ENCODE measurements around the gene CNTNAP2. TPM values are rescaled to one million over a fixed set of nuclear protein-coding genes. Genes with fewer than 3 reads are reported as not detected.

CNTNAP2 gene
- total RNA-seq, 4 donors from 2014 or later, result 0.91 to 16.0 TPM; not detected in 2

- DNase-seq, result no peak
- no peaks in the 10 kb centered on the region for H3K4me1 ChIP-seq
- no peaks in the 10 kb centered on the region for H3K36me3 ChIP-seq
- H3K9me3 ChIP-seq, result no peaks in the 10 kb centered on the region
- no peak for TF ChIP-seq POLR2A (IDR thresholded peaks at IDR 0.05)
- no peak for TF ChIP-seq CTCF (IDR thresholded peaks at IDR 0.05)
- no peak overlapping the region for H3K27ac ChIP-seq
- H3K27me3 ChIP-seq, result no peaks in the 10 kb centered on the region
- intact Hi-C loops (cut with DNase I; ENCODE audit: low total_unique reads), result no loop called here
- no peak overlapping the region for H3K4me3 ChIP-seq
These were observed 2283.5 kb downstream of the CNTNAP2 start for GRCh38 chr7:148400101-148400500.

- H3K27ac ChIP-seq, result no peak overlapping the region
- no peak for TF ChIP-seq CTCF (IDR thresholded peaks at IDR 0.05)
- TF ChIP-seq POLR2A (IDR thresholded peaks at IDR 0.05), result no peak
- no peak overlapping the region for H3K4me3 ChIP-seq
These were observed 2285.6 kb downstream of the CNTNAP2 start for GRCh38 chr7:148402159-148402558.

GRCh38 chr7:148403466-148403993, 2286.9 kb downstream of the CNTNAP2 start:
- no peaks in the 10 kb centered on the region for H3K9me3 ChIP-seq
- no peak for DNase-seq

More at GRCh38 chr7:148402159-148402558, 2285.6 kb downstream of the CNTNAP2 start:
- DNase-seq, result no peak
- Histone ChIP-seq H3K36me3 (no peaks in the 10 kb centered on the region), H3K4me1 (no peaks in the 10 kb centered on the region), H3K27me3 (no peaks in the 10 kb centered on the region), H3K9me3 (no peaks in the 10 kb centered on the region)
- intact Hi-C loops (cut with DNase I; ENCODE audit: low total_unique reads), result no loop called here

GRCh38 chr7:148408307-148408706, 2291.7 kb downstream of the CNTNAP2 start:
- intact Hi-C loops (cut with DNase I; ENCODE audit: low total_unique reads), result no loop called here
- TF ChIP-seq CTCF (IDR thresholded peaks at IDR 0.05) (no peak), POLR2A (IDR thresholded peaks at IDR 0.05) (no peak)
- H3K4me1 ChIP-seq, result no peaks in the 10 kb centered on the region
- no peak for DNase-seq
- H3K4me3 ChIP-seq, result no peak overlapping the region
- no peaks in the 10 kb centered on the region for H3K36me3 ChIP-seq
- no peaks in the 10 kb centered on the region for H3K9me3 ChIP-seq
- no peaks in the 10 kb centered on the region for H3K27me3 ChIP-seq
- H3K27ac ChIP-seq, result no peak overlapping the region

More at GRCh38 chr7:148403466-148403993, 2286.9 kb downstream of the CNTNAP2 start:
- TF ChIP-seq CTCF (IDR thresholded peaks at IDR 0.05) (no peak), POLR2A (IDR thresholded peaks at IDR 0.05) (no peak)
- no peak overlapping the region for H3K27ac ChIP-seq
- intact Hi-C loops (cut with DNase I; ENCODE audit: low total_unique reads), result no loop called here
- no peaks in the 10 kb centered on the region for H3K36me3 ChIP-seq
- H3K27me3 ChIP-seq, result no peaks in the 10 kb centered on the region
- H3K4me1 ChIP-seq, result no peaks in the 10 kb centered on the region
- no peak overlapping the region for H3K4me3 ChIP-seq

- Histone ChIP-seq H3K9me3 (no peaks in the 10 kb centered on the region), H3K4me3 (no peak overlapping the region), H3K36me3 (no peaks in the 10 kb centered on the region), H3K27ac (no peak overlapping the region), H3K27me3 (no peaks in the 10 kb centered on the region), H3K4me1 (no peaks in the 10 kb centered on the region)
- DNase-seq, result no peak
- TF ChIP-seq CTCF (IDR thresholded peaks at IDR 0.05) (no peak), POLR2A (IDR thresholded peaks at IDR 0.05) (no peak)
- intact Hi-C loops (cut with DNase I; ENCODE audit: low total_unique reads), result no loop called here
These were observed 2294.3 kb downstream of the CNTNAP2 start for GRCh38 chr7:148410905-148411304.

Measured in uterus (tissue), 4 donors.